AG10803 (cell line): ENCODE data around the gene CEP170.
"Not testable (repeated sequence)": the region's sequence is repeated elsewhere in the genome, so short reads cannot be mapped to it uniquely, and the experiment has no call there.

Experiments used
- DNase-seq: peaks from one replicate; pipeline ENCODE4 v3.0.0; 2010; ENCODE audit warnings: low read depth
- H3K4me3 ChIP-seq: 2 replicates; pipeline ENCODE4 v1.5.1; 2011; ENCODE audit warnings: mild to moderate bottlenecking, low read length, control low read depth
- CTCF ChIP-seq: conservative IDR thresholded peaks from 2 replicates; pipeline ENCODE4 v1.5.1; 2011; ENCODE audit warnings: mild to moderate bottlenecking, low read length, control low read depth, inconsistent platforms

Gene CEP170

GRCh38 chr1:243179720-243180119, 75.4 kb downstream of the CEP170 start:
- no peak for DNase-seq
- no peak overlapping the region for H3K4me3 ChIP-seq
- TF ChIP-seq CTCF: no peak

- not testable (repeated sequence) for H3K4me3 ChIP-seq, DNase-seq
Observed at GRCh38 chr1:243177792-243178191, 77.3 kb downstream of the CEP170 start.

- H3K4me3 ChIP-seq: not testable (repeated sequence)
- DNase-seq: peak; percentile 59
Observed at GRCh38 chr1:243173758-243174369, 81.2 kb downstream of the CEP170 start.

- DNase-seq, H3K4me3 ChIP-seq: not testable (repeated sequence)
Observed at GRCh38 chr1:243164911-243165310, 90.2 kb downstream of the CEP170 start.

GRCh38 chr1:243150906-243151305, 104.2 kb downstream of the CEP170 start:
- DNase-seq, H3K4me3 ChIP-seq: not testable (repeated sequence)

GRCh38 chr1:243149120-243149519, 106.0 kb downstream of the CEP170 start:
- DNase-seq, H3K4me3 ChIP-seq: not testable (repeated sequence)

- not testable (repeated sequence) for H3K4me3 ChIP-seq, DNase-seq
Observed at GRCh38 chr1:243147351-243147750, 107.7 kb downstream of the CEP170 start.

- not testable (repeated sequence) for H3K4me3 ChIP-seq, DNase-seq
- TF ChIP-seq CTCF: 0 out of 2 replicates have a peak, but pooled peaks have one; percentile 6
Observed at GRCh38 chr1:243140498-243140897, 114.6 kb downstream of the CEP170 start.

GRCh38 chr1:243122876-243123409, 132.1 kb downstream of the CEP170 start:
- DNase-seq: peak; percentile 1
- not testable (repeated sequence) for H3K4me3 ChIP-seq

- H3K4me3 ChIP-seq, DNase-seq: not testable (repeated sequence)
Observed at GRCh38 chr1:243121939-243122338, 133.1 kb downstream of the CEP170 start.

- DNase-seq, H3K4me3 ChIP-seq: not testable (repeated sequence)
Observed at GRCh38 chr1:243118601-243119322, 136.3 kb downstream of the CEP170 start.

GRCh38 chr1:243116187-243116586, 138.9 kb downstream of the CEP170 start:
- DNase-seq: peak; percentile 1
- not testable (repeated sequence) for H3K4me3 ChIP-seq

- DNase-seq: not testable (repeated sequence)
Observed at GRCh38 chr1:243114769-243115168, 140.3 kb downstream of the CEP170 start.

GRCh38 chr1:243114059-243114713, 140.9 kb downstream of the CEP170 start:
- DNase-seq: peak; percentile 75
- not testable (repeated sequence) for H3K4me3 ChIP-seq

More at GRCh38 chr1:243114769-243115168, 140.3 kb downstream of the CEP170 start:
- not testable (repeated sequence) for H3K4me3 ChIP-seq

- H3K4me3 ChIP-seq, DNase-seq: not testable (repeated sequence)
Observed at GRCh38 chr1:243107171-243107570, 147.9 kb downstream of the CEP170 start.

GRCh38 chr1:243105652-243106332, 149.3 kb downstream of the CEP170 start:
- H3K4me3 ChIP-seq, DNase-seq: not testable (repeated sequence)

- H3K4me3 ChIP-seq, DNase-seq: not testable (repeated sequence)
Observed at GRCh38 chr1:243105104-243105503, 150.0 kb downstream of the CEP170 start.
